CD1c-positive myeloid dendritic cell (primary cell): ENCODE results near the gene UGT2B7.

Experiments
- DNase-seq: peaks from one replicate; pipeline ENCODE4 v3.0.0-alpha.2; 2016; ENCODE audit errors: extremely low spot score

UGT2B7 gene

DNA sequence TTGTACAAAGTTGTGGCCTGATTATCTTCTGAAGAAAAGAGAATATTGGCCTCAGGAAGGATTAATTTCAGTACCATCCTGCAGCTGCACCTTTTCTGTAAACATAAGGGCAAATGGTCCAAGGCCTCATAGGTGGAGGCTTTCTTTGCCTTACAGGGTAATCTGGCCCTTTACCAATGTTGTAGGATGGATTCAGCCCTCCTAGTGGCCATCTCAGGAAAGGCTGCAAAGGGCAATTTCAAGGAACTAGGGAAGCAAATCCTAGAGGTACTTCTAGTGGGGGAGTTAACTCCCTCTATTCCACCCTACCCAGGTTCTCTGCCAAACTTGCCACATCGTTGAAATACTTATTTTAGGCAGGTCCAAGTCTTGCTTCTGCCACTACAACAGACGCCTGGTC lies 60.6 kb downstream of the UGT2B7 start:
- DNase-seq, result no peak
